ENCODE measurements around the gene BSND. TPM values are rescaled to one million over a fixed set of nuclear protein-coding genes. Genes with fewer than 3 reads are reported as not detected.
A peak's percentile ranks its signal among the peaks of the same experiment; 100 is the strongest.

The BSND gene
- total and polyA plus RNA-seq, 9 of the 15 experiments (the other 6 are each of a cell fraction or from before 2014, with no cell fraction given) = not detected

GRCh38 chr1:54952950-54953718 lies 45.6 kb upstream of the BSND start (continued):
- TF ChIP-seq UBTF (IDR thresholded peaks at IDR 0.05; ENCODE audit: borderline replicate concordance in 1 of 2, low read depth in 2 of 2, low read length in 2 of 2) (no peak), TFAM (CRISPR knock-in tag; conservative IDR thresholded peaks at IDR 0.05) (no peak), CHD4 (IDR thresholded peaks at IDR 0.05; ENCODE audit: insufficient read depth, insufficient replicate concordance, low read depth, low read length, poor library complexity, severe bottlenecking) (peak; percentile 84), SP1 (CRISPR knock-in tag; IDR thresholded peaks at IDR 0.05) (no peak), ELK1 (CRISPR knock-in tag; IDR thresholded peaks at IDR 0.05) (no peak), CREB1 (IDR thresholded peaks at IDR 0.05) (no peak), CREB1 (CRISPR knock-in tag; IDR thresholded peaks at IDR 0.05) (no peak), BCOR (IDR thresholded peaks at IDR 0.05) (peak; percentile 93), HDAC2 (IDR thresholded peaks at IDR 0.05) (peak; percentile 50; the same call in 1 of the 2 replicates), KDM1A (IDR thresholded peaks at IDR 0.05) (peak; percentile 51 to 52; a peak in 2 of 4 replicates), HINFP (tag; conservative IDR thresholded peaks at IDR 0.05; ENCODE audit: low read depth) (no peak)
- TF ChIP-seq, protein P1, sequence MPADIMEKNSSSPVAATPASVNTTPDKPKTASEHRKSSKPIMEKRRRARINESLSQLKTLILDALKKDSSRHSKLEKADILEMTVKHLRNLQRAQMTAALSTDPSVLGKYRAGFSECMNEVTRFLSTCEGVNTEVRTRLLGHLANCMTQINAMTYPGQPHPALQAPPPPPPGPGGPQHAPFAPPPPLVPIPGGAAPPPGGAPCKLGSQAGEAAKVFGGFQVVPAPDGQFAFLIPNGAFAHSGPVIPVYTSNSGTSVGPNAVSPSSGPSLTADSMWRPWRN (IDR thresholded peaks at IDR 0.05; ENCODE audit: low read depth) = no peak
